ENCODE results near the gene TRAF7.
A peak's percentile ranks its signal among the peaks of the same experiment; 100 is the strongest.
"Not testable (repeated sequence)": the region's sequence is repeated elsewhere in the genome, so short reads cannot be mapped to it uniquely, and the experiment has no call there.

TRAF7 gene

GRCh38 chr16:2184346-2184745, 28.8 kb downstream of the TRAF7 start:
- DNase-seq = no peak

- DNase-seq = no peak
Observed at GRCh38 chr16:2184962-2185361, 29.4 kb downstream of the TRAF7 start.

GRCh38 chr16:2186064-2186463, 30.5 kb downstream of the TRAF7 start:
- DNase-seq = no peak

GRCh38 chr16:2186505-2186904, 30.9 kb downstream of the TRAF7 start:
- no peak for DNase-seq

GRCh38 chr16:2187212-2187611, 31.6 kb downstream of the TRAF7 start:
- no peak for DNase-seq

- no peak for DNase-seq
Observed at GRCh38 chr16:2188395-2188794, 32.8 kb downstream of the TRAF7 start.

- DNase-seq = no peak
Observed at GRCh38 chr16:2189252-2189893, 33.8 kb downstream of the TRAF7 start.

- no peak for DNase-seq
Observed at GRCh38 chr16:2190002-2190658, 34.5 kb downstream of the TRAF7 start.

- DNase-seq = no peak
Observed at GRCh38 chr16:2190659-2191445, 35.3 kb downstream of the TRAF7 start.

- DNase-seq = no peak
Observed at GRCh38 chr16:2191446-2191706, 35.8 kb downstream of the TRAF7 start.

- no peak for DNase-seq
Observed at GRCh38 chr16:2194166-2194834, 38.7 kb downstream of the TRAF7 start.

GRCh38 chr16:2194852-2195321, 39.3 kb downstream of the TRAF7 start:
- peak; percentile 66 to 80 for DNase-seq

GRCh38 chr16:2195322-2196161, 40.0 kb downstream of the TRAF7 start:
- DNase-seq = no peak

GRCh38 chr16:2196162-2196980, 40.8 kb downstream of the TRAF7 start, which contains the start of gene CASKIN1:
TSS of gene CASKIN1 (minus strand) at chr16:2196605. CDS start at chr16:2196432, 173 bp downstream.
- no peak for DNase-seq

- no peak for DNase-seq
Observed at GRCh38 chr16:2196981-2197511, 41.5 kb downstream of the TRAF7 start.

GRCh38 chr16:2197765-2198164, 42.2 kb downstream of the TRAF7 start:
- DNase-seq = no peak

- DNase-seq = no peak
Observed at GRCh38 chr16:2198283-2198682, 42.7 kb downstream of the TRAF7 start.

- no peak for DNase-seq
Observed at GRCh38 chr16:2199095-2199494, 43.5 kb downstream of the TRAF7 start.

- no peak for DNase-seq
Observed at GRCh38 chr16:2199621-2200139, 44.1 kb downstream of the TRAF7 start.

GRCh38 chr16:2200313-2200712, 44.7 kb downstream of the TRAF7 start:
- no peak for DNase-seq

- not testable (repeated sequence) for DNase-seq
Observed at GRCh38 chr16:2203119-2203688, 47.6 kb downstream of the TRAF7 start.

Data from SHP77 (cell line).